ENCODE data around the gene EHD2.
"Not testable (repeated sequence)": the region's sequence is repeated elsewhere in the genome, so short reads cannot be mapped to it uniquely, and the experiment has no call there.

EHD2 gene

GRCh38 chr19:47777245-47778048 is 64.2 kb downstream of the EHD2 start:
- DNase-seq: not testable (repeated sequence)

GRCh38 chr19:47778049-47778953 is 65.1 kb downstream of the EHD2 start, which contains the start of gene SELENOW:
SELENOW (plus strand) TSS chr19:47778703; CDS start chr19:47778786, 83 bp downstream.
- DNase-seq: peak; percentile 77

GRCh38 chr19:47778954-47779351 is 65.7 kb downstream of the EHD2 start:
- peak; percentile 17 for DNase-seq

GRCh38 chr19:47779524-47780214 is 66.4 kb downstream of the EHD2 start:
- DNase-seq: no peak

GRCh38 chr19:47780215-47780551 is 67.0 kb downstream of the EHD2 start:
- no peak for DNase-seq

- no peak for DNase-seq
These were observed 68.5 kb downstream of the EHD2 start for GRCh38 chr19:47781590-47782262.

GRCh38 chr19:47786566-47786965 is 73.3 kb downstream of the EHD2 start:
- DNase-seq: no peak

- DNase-seq: not testable (repeated sequence)
These were observed 74.1 kb downstream of the EHD2 start for GRCh38 chr19:47787307-47787706.

GRCh38 chr19:47789811-47790210 is 76.6 kb downstream of the EHD2 start:
- not testable (repeated sequence) for DNase-seq

- DNase-seq: peak; percentile 90
These were observed 77.2 kb downstream of the EHD2 start for GRCh38 chr19:47790398-47790814.

- no peak for DNase-seq
These were observed 79.4 kb downstream of the EHD2 start for GRCh38 chr19:47792616-47793015.
